Panc1 (cell line): ENCODE data around the gene VTI1A. TPM values are rescaled to one million over a fixed set of nuclear protein-coding genes. Genes with fewer than 3 reads are reported as not detected.

Experiments
- ATAC-seq: fragments of 200-7000 bp; cut with Tn5 transposase; 2 replicates; pipeline ENCODE4 v1.9.1; 2020; ENCODE audit warnings: mild to moderate bottlenecking, moderate library complexity
- BruUV-seq: library from RNA; stranded (reverse); fragments of 400-500 nt; replicated peaks from 2 replicates; lab custom pipeline; 2021; lab: Mats Ljungman, UMichigan
- CTCF ChIA-PET: fragments of 300-600 bp; sonication (Branson Sonifier 250); formaldehyde crosslinking; loops from one replicate; lab custom pipeline; 2022; ENCODE audit warnings: antibody characterized with exemption; lab: Charles Lee
- POLR2A ChIA-PET: fragments of 300-600 bp; sonication (Branson Sonifier 250); formaldehyde crosslinking; loops from one replicate; lab custom pipeline; 2022; ENCODE audit warnings: antibody characterized with exemption; lab: Charles Lee
- DNase-seq: peaks from one replicate; pipeline ENCODE4 v3.0.0-alpha.2; 2010; ENCODE audit warnings: low read depth, low spot score
- H3K27ac ChIP-seq: 2 replicates; pipeline ENCODE4 v1.5.1; 2011; ENCODE audit warnings: mild to moderate bottlenecking, low read length, inconsistent platforms
- H3K27me3 ChIP-seq: fragments of 200-500 bp; sonication (Bioruptor generic); 2 replicates; pipeline ENCODE4 v1.6.0; 2014; ENCODE audit warnings: low read length, inconsistent platforms; ENCODE audit not compliant: control insufficient read depth, insufficient read depth
- H3K36me3 ChIP-seq: fragments of 200-500 bp; sonication (Bioruptor generic); 2 replicates; pipeline ENCODE4 v1.5.1; 2014; ENCODE audit warnings: inconsistent platforms, mild to moderate bottlenecking, low read length, moderate library complexity; ENCODE audit not compliant: control insufficient read depth, insufficient read depth
- H3K4me1 ChIP-seq: 2 replicates; pipeline ENCODE4 v1.5.1; 2011; ENCODE audit warnings: inconsistent platforms, mild to moderate bottlenecking, low read length, moderate library complexity; ENCODE audit not compliant: control insufficient read depth, insufficient read depth
- H3K4me3 ChIP-seq, 2 experiments: 2 replicates each; pipeline ENCODE4 v1.5.1; 2011 to 2012; ENCODE audit warnings: low read depth in 2 of 2, low read length in 2 of 2, mild to moderate bottlenecking in 2 of 2, inconsistent platforms in 1 of 2, moderate library complexity in 1 of 2
- H3K9me3 ChIP-seq: fragments of 200-500 bp; sonication (Bioruptor generic); 2 replicates; pipeline ENCODE4 v1.5.1; 2014; ENCODE audit warnings: low read depth, mild to moderate bottlenecking, inconsistent platforms, low read length, moderate library complexity; ENCODE audit not compliant: control insufficient read depth, insufficient read depth
- CTCF ChIP-seq: fragments of 450-650 bp; IDR thresholded peaks from 2 replicates; pipeline ENCODE4 v1.5.1; 2017; ENCODE audit warnings: mild to moderate bottlenecking
- POLR2AphosphoS5 ChIP-seq: IDR thresholded peaks from 2 replicates; pipeline ENCODE4 v1.6.1; 2012; ENCODE audit warnings: mild to moderate bottlenecking, low read depth, low read length, moderate library complexity
- REST ChIP-seq, 2 experiments: IDR thresholded peaks; 2 replicates each; pipeline ENCODE4 v1.6.1; 2011 to 2012; ENCODE audit warnings: low read depth in 2 of 2, control low read depth in 1 of 2, low read length in 1 of 2, mild to moderate bottlenecking in 1 of 2, moderate library complexity in 1 of 2; ENCODE audit not compliant: insufficient read depth in 1 of 2
- SIN3A ChIP-seq: IDR thresholded peaks from 2 replicates; pipeline ENCODE4 v1.6.1; 2012; ENCODE audit warnings: low read depth, mild to moderate bottlenecking, low read length, moderate library complexity, borderline replicate concordance; ENCODE audit not compliant: insufficient read depth
- TCF7L2 ChIP-seq: IDR thresholded peaks from 2 replicates; pipeline ENCODE4 v1.6.1; 2011; ENCODE audit warnings: mild to moderate bottlenecking, low read depth, low read length, inconsistent platforms
- in situ Hi-C: cut with HindIII; loops from 2 replicates; pipeline ENCODE4 v1.10.0; 2016; ENCODE audit warnings: low sequenced_read_pairs, low pct_unique_long_range_greater_than_20kb
- intact Hi-C: fragments of 100-400 bp; cut with micrococcal nuclease; formaldehyde crosslinking; loops from one replicate; pipeline ENCODE4 v1.10.0; 2022; ENCODE audit not compliant: unreplicated experiment
- total RNA-seq: library from RNA; stranded (reverse); gene quantifications from one replicate; pipeline ENCODE4 v1.2.1, GENCODE V29; 2021; ENCODE audit not compliant: unreplicated experiment

VTI1A gene
- total RNA-seq, 1 experiment from 2014 or later: 36.3 TPM

GRCh38 chr10:112675560-112676083 lies 228.6 kb downstream of the VTI1A start:
- ChIA-PET POLR2A (no interaction called here), CTCF (no interaction called here)
- H3K9me3 ChIP-seq: no peaks in the 10 kb centered on the region
- no peaks in the 10 kb centered on the region for H3K27me3 ChIP-seq
- no TSS peak for BruUV-seq
- ATAC-seq: no peak
- no peak overlapping the region for H3K4me3 ChIP-seq
- intact Hi-C loops: no loop called here
- H3K4me1 ChIP-seq: no peaks in the 10 kb centered on the region
- no peak for DNase-seq
- H3K36me3 ChIP-seq: no peaks in the 10 kb centered on the region
- in situ Hi-C loops: no loop called here
- H3K27ac ChIP-seq: no peak overlapping the region
- no peak for TF ChIP-seq CTCF
- no peak for TF ChIP-seq SIN3A
- no peak for TF ChIP-seq POLR2AphosphoS5
- TF ChIP-seq REST (IDR thresholded peaks at IDR 0.05; ENCODE audit: insufficient read depth in 1 of 2, low read depth in 2 of 2, low read length in 1 of 2): no peak
- no peak for TF ChIP-seq TCF7L2

- ChIA-PET POLR2A (no interaction called here), CTCF (no interaction called here)
- DNase-seq: no peak
- in situ Hi-C loops: no loop called here
- intact Hi-C loops: no loop called here
- no TSS peak for BruUV-seq
- ATAC-seq: no peak
- H3K9me3 ChIP-seq: no peaks in the 10 kb centered on the region
- H3K36me3 ChIP-seq: no peaks in the 10 kb centered on the region
- no peak for TF ChIP-seq TCF7L2
- no peak for TF ChIP-seq REST (IDR thresholded peaks at IDR 0.05; ENCODE audit: insufficient read depth in 1 of 2, low read depth in 2 of 2, low read length in 1 of 2)
- no peak for TF ChIP-seq POLR2AphosphoS5
- TF ChIP-seq CTCF: no peak
- no peak for TF ChIP-seq SIN3A
- H3K27ac ChIP-seq: no peak overlapping the region
- H3K4me3 ChIP-seq: no peak overlapping the region
- H3K4me1 ChIP-seq: no peaks in the 10 kb centered on the region
- H3K27me3 ChIP-seq: no peaks in the 10 kb centered on the region
These were observed 230.7 kb downstream of the VTI1A start for GRCh38 chr10:112677689-112678088.
